ENCODE data around the gene BRME1. TPM values are rescaled to one million over a fixed set of nuclear protein-coding genes. Genes with fewer than 3 reads are reported as not detected.
"Not testable (repeated sequence)": the region's sequence is repeated elsewhere in the genome, so short reads cannot be mapped to it uniquely, and the experiment has no call there.

Gene BRME1
- total and polyA plus RNA-seq, 2 experiments from 2014 or later: 4.0 to 8.2 TPM

DNA sequence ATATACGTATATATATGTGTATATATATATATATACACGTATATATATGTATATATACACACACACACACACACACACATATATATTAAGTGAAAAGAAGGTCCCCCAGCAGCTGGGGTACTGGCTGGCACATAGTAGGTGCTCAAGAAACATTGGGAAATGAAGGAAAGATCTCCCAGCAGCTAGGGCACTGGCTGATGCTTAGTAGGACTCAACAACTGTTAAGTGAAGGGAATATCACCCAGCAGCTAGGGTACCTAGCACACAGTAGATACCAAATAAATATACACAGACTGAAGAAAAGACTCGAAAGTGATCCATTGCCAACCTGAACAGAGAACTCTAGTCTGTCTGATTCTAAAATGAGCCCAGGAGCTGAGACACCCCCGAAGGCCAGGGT, 20.1 kb upstream of the BRME1 start:
- TF ChIP-seq, protein P1, sequence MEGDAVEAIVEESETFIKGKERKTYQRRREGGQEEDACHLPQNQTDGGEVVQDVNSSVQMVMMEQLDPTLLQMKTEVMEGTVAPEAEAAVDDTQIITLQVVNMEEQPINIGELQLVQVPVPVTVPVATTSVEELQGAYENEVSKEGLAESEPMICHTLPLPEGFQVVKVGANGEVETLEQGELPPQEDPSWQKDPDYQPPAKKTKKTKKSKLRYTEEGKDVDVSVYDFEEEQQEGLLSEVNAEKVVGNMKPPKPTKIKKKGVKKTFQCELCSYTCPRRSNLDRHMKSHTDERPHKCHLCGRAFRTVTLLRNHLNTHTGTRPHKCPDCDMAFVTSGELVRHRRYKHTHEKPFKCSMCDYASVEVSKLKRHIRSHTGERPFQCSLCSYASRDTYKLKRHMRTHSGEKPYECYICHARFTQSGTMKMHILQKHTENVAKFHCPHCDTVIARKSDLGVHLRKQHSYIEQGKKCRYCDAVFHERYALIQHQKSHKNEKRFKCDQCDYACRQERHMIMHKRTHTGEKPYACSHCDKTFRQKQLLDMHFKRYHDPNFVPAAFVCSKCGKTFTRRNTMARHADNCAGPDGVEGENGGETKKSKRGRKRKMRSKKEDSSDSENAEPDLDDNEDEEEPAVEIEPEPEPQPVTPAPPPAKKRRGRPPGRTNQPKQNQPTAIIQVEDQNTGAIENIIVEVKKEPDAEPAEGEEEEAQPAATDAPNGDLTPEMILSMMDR (IDR thresholded peaks at IDR 0.05; ENCODE audit: low read depth, low read length): no peak
- peaks cover 6% of the 10 kb centered on the region for H3K36me3 ChIP-seq
- no peak overlapping the region for H3K27ac ChIP-seq
- H3K27me3 ChIP-seq: no peaks in the 10 kb centered on the region
- H3K4me1 ChIP-seq (ENCODE audit: low read depth): no peaks in the 10 kb centered on the region
- H3K9me3 ChIP-seq (ENCODE audit: low read depth): no peaks in the 10 kb centered on the region
- no peak overlapping the region for H3K4me3 ChIP-seq
- no peak for DNase-seq (ENCODE audit: low read depth in 1 of 2, low spot score in 1 of 2)

DNA sequence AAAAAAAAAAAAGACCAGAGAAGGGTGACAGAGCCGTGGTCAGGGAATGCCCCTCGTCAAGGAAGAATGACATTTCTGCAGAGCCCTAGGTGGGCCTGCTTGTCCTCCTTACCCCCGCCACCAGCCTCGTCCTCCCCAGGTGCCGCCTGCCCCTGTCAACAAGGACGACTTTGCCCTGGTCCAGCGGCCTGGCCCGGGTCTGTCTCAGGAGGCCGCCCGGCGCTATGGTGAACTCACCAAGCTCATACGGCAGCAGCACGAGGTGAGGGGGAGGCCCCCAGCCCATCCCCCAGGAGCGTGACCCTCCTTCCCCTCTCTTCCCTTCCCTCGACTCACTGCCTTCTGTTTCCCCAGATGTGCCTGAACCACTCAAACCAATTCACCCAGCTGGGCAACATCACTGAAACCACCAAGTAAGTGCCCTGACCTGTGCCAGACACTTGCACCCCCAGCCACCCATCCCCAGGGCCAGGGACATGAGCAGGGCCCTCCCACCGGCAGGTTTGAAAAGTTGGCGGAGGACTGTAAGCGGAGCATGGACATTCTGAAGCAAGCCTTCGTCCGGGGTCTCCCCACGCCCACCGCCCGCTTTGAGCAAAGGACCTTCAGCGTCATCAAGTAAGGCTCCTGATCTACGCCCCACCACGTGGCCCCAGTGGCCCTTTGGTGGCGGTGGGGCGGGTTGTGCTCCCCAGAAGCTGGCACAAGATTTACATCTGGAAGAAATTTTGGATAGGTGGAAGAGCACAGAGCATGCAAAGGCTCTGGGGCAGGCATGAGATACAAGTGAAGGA, 17.5 kb upstream of the BRME1 start:
- H3K27ac ChIP-seq: no peak overlapping the region
- H3K4me3 ChIP-seq: no peak overlapping the region
- no peaks in the 10 kb centered on the region for H3K4me1 ChIP-seq (ENCODE audit: low read depth)
- TF ChIP-seq, protein P1 (IDR thresholded peaks at IDR 0.05; ENCODE audit: low read depth, low read length): no peak
- DNase-seq (ENCODE audit: low read depth in 1 of 2, low spot score in 1 of 2): no peak
- peaks cover 16% of the 10 kb centered on the region for H3K36me3 ChIP-seq
- H3K27me3 ChIP-seq: no peaks in the 10 kb centered on the region
- no peaks in the 10 kb centered on the region for H3K9me3 ChIP-seq (ENCODE audit: low read depth)

DNA sequence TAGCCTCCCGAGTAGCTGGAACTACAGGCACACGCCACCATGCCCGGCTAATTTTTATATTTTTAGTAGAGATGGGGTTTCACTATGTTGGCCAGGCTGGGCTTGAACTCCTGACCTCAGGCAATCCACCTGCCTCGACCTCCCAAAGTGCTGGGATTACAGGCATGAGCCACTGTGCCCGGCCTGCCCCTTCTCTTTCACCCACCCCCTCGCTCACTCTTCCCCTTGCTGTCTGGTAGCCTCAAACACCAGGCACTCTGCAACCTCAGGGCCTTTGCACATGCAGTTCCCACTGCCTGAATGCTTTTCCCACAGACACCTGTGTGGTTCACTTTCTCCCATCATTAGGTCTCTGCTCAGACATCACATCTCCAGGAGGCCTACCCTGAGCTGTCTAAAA, 16.2 kb upstream of the BRME1 start:
- not testable (repeated sequence) for H3K4me3 ChIP-seq; H3K4me1 ChIP-seq (ENCODE audit: low read depth); DNase-seq (ENCODE audit: low read depth in 1 of 2, low spot score in 1 of 2); H3K9me3 ChIP-seq (ENCODE audit: low read depth); H3K27me3 ChIP-seq; H3K27ac ChIP-seq
- H3K36me3 ChIP-seq: peaks cover 18% of the 10 kb centered on the region

DNA sequence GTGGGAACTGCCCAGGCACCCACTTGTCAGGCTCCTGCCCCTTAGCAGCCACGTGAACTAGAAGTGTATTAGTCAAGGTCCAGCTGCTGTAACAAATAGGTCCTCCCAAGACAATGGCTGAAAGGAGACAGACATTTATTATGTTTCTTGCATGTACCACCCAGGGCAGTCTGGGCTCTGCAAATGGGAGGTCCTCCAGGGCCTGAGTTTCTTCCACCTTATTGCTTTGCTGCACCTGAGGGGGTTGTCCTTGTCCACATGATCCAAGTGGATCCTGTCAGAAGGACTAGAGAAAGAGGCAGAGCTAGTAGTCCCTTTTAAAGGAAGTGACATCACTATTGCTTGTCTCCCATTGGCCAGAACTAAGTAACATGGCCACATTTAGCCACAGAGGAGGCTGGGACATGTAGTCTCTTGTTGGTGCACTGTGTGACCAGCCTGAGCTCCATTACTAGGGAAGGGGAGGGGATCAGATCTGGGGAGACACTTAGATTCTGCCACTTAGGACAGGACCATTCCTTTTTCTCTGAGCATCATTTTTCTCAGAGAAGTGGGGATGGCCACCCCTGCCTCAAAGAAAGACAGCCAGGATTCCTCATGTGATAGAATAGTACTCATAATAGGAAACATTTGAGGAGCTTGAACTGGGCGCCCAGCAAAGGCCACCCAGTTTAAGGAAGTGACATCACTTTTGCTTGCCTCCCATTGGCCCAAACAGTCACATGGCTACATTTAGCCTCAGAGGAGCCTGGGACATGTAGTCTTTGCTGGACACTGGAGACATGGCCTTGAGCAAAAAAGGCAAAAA, 15.2 kb upstream of the BRME1 start:
- Histone ChIP-seq H3K36me3 (peaks cover 18% of the 10 kb centered on the region), H3K27ac (no peak overlapping the region), H3K4me1 (ENCODE audit: low read depth) (no peaks in the 10 kb centered on the region), H3K27me3 (no peaks in the 10 kb centered on the region), H3K9me3 (ENCODE audit: low read depth) (no peaks in the 10 kb centered on the region), H3K4me3 (no peak overlapping the region)
- peak in 1 of 2 donors; percentile 57 for DNase-seq (ENCODE audit: low read depth in 1 of 2, low spot score in 1 of 2)
- TF ChIP-seq, protein P1 (IDR thresholded peaks at IDR 0.05; ENCODE audit: low read depth, low read length): no peak

DNA sequence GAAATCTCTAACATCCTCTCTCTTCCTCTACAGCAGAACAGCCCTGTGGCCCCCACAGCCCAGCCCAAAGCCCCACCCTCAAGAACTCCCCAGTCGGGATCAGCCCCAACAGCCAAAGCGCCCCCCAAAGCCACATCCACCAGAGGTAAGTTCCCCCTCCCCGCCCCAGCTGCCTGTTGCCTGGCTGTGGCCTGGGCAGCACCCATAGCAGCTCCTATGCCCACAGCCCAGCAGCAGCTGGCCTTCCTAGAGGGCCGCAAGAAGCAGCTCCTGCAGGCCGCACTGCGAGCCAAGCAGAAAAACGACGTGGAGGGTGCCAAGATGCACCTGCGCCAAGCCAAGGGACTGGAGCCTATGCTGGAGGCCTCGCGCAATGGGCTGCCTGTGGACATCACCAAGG, 14.6 kb upstream of the BRME1 start:
- TF ChIP-seq, protein P1 (IDR thresholded peaks at IDR 0.05; ENCODE audit: low read depth, low read length): no peak
- Histone ChIP-seq H3K36me3 (peaks cover 23% of the 10 kb centered on the region), H3K4me3 (no peak overlapping the region), H3K27me3 (no peaks in the 10 kb centered on the region), H3K9me3 (ENCODE audit: low read depth) (no peaks in the 10 kb centered on the region), H3K4me1 (ENCODE audit: low read depth) (no peaks in the 10 kb centered on the region), H3K27ac (no peak overlapping the region)
- DNase-seq (ENCODE audit: low read depth in 1 of 2, low spot score in 1 of 2): no peak

Data from cardiac muscle cell (in vitro differentiated cells and primary cell).